ENCODE measurements around the gene EML6. TPM values are rescaled to one million over a fixed set of nuclear protein-coding genes. Genes with fewer than 3 reads are reported as not detected.
A peak's percentile ranks its signal among the peaks of the same experiment; 100 is the strongest.

Gene EML6
- total RNA-seq, 1 donor from 2014 or later, result 0.63 TPM

- H3K36me3 ChIP-seq (ENCODE audit: control insufficient read depth, insufficient read depth, low read length), result no peaks in the 10 kb centered on the region
- TF ChIP-seq CTCF (IDR thresholded peaks at IDR 0.05; ENCODE audit: insufficient read depth, low read length, poor library complexity, severe bottlenecking), result no peak
- DNase-seq (ENCODE audit: low read depth), result no peak
- H3K27me3 ChIP-seq (ENCODE audit: control insufficient read depth, insufficient read depth, low read length), result no peaks in the 10 kb centered on the region
- no peak overlapping the region for H3K4me3 ChIP-seq (ENCODE audit: low read depth, low read length)
Measured at GRCh38 chr2:55012672-55013484, 289.4 kb downstream of the EML6 start.

- H3K4me3 ChIP-seq (ENCODE audit: low read depth, low read length), result no peak overlapping the region
- no peak for TF ChIP-seq CTCF (IDR thresholded peaks at IDR 0.05; ENCODE audit: insufficient read depth, low read length, poor library complexity, severe bottlenecking)
- no peaks in the 10 kb centered on the region for H3K27me3 ChIP-seq (ENCODE audit: control insufficient read depth, insufficient read depth, low read length)
Measured at GRCh38 chr2:55013936-55014335, 290.5 kb downstream of the EML6 start.

GRCh38 chr2:55014962-55015939, 291.8 kb downstream of the EML6 start:
- DNase-seq (ENCODE audit: low read depth), result peak; percentile 77
- no peaks in the 10 kb centered on the region for H3K36me3 ChIP-seq (ENCODE audit: control insufficient read depth, insufficient read depth, low read length)
- TF ChIP-seq CTCF (IDR thresholded peaks at IDR 0.05; ENCODE audit: insufficient read depth, low read length, poor library complexity, severe bottlenecking), result peak; percentile 65
- no peak overlapping the region for H3K4me3 ChIP-seq (ENCODE audit: low read depth, low read length)
- no peaks in the 10 kb centered on the region for H3K27me3 ChIP-seq (ENCODE audit: control insufficient read depth, insufficient read depth, low read length)

More at GRCh38 chr2:55013936-55014335, 290.5 kb downstream of the EML6 start:
- H3K36me3 ChIP-seq (ENCODE audit: control insufficient read depth, insufficient read depth, low read length), result no peaks in the 10 kb centered on the region
- no peak for DNase-seq (ENCODE audit: low read depth)

- Histone ChIP-seq H3K27me3 (ENCODE audit: control insufficient read depth, insufficient read depth, low read length) (no peaks in the 10 kb centered on the region), H3K4me3 (ENCODE audit: low read depth, low read length) (no peak overlapping the region), H3K36me3 (ENCODE audit: control insufficient read depth, insufficient read depth, low read length) (no peaks in the 10 kb centered on the region)
- no peak for TF ChIP-seq CTCF (IDR thresholded peaks at IDR 0.05; ENCODE audit: insufficient read depth, low read length, poor library complexity, severe bottlenecking)
- no peak for DNase-seq (ENCODE audit: low read depth)
Measured at GRCh38 chr2:55017428-55017827, 294.0 kb downstream of the EML6 start.

GRCh38 chr2:55017880-55018279, 294.4 kb downstream of the EML6 start:
- Histone ChIP-seq H3K36me3 (ENCODE audit: control insufficient read depth, insufficient read depth, low read length) (no peaks in the 10 kb centered on the region), H3K4me3 (ENCODE audit: low read depth, low read length) (no peak overlapping the region), H3K27me3 (ENCODE audit: control insufficient read depth, insufficient read depth, low read length) (no peaks in the 10 kb centered on the region)
- no peak for DNase-seq (ENCODE audit: low read depth)
- no peak for TF ChIP-seq CTCF (IDR thresholded peaks at IDR 0.05; ENCODE audit: insufficient read depth, low read length, poor library complexity, severe bottlenecking)

Measured in kidney epithelial cell (primary cell).